Right hindlimb (tissue), 1 donor: ENCODE measurements around the gene DPH2.

ENCODE experiments used
- DNase-seq: peaks from one replicate; pipeline ENCODE4 v3.0.0-alpha.2; 2018

DPH2 gene

GRCh38 chr1:43984855-43985254, 15.0 kb downstream of the DPH2 start:
- DNase-seq, result no peak

DNA sequence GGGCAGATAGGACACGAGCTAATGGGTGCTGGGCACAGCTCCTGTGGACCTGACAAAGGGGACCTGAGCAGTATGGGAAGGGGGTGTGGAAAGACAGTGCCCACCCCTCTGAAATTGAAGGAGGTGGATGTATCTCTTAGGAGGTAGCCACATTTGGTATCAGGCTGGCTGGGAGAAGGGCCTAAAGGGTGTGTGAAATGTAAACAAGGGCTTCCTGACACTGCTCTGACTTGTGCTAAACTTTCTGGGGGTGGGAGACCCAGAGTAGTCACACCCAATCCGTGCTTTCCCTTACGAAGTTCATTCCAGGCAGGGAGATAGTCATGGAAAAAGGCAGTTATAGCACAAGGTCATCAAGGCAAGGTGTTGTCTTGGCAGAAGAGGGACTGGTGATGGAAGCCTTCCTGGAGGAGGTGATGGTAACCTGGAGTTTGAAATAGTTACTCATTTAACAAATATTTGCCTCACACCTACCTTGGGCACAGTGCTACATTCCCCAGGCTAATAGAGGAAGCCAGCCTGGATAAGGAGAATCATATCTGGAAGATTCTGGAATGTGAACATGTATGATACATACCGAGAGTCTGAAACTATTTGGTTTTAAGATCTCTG, 16.3 kb downstream of the DPH2 start:
- DNase-seq, result no peak

DNA sequence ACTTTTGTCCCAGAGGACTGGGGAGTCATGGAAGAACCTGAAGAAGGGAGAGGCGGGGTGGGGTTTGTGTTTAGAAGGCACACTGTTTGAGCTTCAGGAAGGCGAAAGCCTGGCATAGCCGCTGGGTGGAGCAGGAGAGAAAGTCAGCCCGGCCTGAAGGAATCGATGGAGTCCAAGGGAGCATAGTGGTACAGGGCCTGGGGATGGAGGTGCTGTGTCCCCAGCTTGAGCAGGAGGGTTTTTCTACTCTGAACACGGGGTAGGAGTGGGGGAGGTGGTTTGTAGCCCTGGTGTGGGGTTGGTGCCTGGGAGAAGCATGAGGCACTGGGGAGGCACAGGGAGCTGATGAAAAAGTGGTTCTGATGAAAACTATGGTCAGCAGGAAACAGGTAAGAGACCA, 16.9 kb downstream of the DPH2 start:
- DNase-seq, result no peak

DNA sequence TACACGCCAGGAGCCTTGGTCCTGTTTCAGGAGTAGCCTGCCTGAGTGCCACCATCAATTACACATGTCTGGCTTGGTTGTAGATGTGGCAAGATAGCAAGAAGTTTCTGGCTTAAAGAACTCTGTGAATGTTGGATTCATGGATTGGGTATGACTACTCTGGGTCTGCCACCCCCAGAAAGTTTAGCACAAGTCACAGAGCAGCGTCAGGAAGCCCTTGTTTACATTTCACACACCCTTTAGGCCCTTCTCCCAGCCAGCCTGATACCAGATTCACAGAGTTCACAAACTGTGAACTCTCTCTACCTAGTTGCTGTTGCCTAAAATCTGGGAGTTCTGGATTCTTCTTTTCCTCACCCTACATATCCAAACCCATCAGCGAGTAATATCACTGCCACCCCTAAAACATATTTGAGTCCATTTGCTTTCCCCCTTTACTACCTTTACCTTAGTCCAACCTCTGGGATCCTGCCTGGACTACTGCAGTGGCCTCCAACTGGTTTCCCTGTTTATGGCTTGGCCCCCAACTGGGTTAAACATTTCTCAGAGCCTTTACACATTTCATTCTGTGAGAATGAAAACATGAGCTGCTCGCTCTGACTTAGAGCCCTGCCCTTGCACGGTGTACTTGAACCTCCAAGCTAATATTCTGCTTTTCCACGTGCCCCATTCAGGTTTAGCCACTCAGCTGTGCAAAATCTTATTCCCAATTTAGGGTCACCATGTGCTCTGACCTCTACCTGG, 17.5 kb downstream of the DPH2 start:
- no peak for DNase-seq

- no peak for DNase-seq
Observed at GRCh38 chr1:43990271-43991199, 20.7 kb downstream of the DPH2 start.

DNA sequence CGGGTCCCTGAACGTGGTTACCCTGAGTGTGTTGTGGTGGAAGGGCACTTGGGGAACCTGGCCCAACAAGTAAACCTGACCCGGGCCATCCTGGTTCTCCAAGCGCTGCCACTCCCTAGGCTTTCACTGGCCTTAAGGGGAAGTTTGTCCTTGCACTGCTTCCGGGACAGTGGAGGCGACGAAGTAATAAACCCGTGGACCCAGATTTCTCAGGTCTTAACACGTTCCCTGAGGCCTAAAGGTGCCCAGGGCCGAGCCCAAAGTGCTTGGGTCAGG, 21.3 kb downstream of the DPH2 start:
- DNase-seq, result no peak

DNA sequence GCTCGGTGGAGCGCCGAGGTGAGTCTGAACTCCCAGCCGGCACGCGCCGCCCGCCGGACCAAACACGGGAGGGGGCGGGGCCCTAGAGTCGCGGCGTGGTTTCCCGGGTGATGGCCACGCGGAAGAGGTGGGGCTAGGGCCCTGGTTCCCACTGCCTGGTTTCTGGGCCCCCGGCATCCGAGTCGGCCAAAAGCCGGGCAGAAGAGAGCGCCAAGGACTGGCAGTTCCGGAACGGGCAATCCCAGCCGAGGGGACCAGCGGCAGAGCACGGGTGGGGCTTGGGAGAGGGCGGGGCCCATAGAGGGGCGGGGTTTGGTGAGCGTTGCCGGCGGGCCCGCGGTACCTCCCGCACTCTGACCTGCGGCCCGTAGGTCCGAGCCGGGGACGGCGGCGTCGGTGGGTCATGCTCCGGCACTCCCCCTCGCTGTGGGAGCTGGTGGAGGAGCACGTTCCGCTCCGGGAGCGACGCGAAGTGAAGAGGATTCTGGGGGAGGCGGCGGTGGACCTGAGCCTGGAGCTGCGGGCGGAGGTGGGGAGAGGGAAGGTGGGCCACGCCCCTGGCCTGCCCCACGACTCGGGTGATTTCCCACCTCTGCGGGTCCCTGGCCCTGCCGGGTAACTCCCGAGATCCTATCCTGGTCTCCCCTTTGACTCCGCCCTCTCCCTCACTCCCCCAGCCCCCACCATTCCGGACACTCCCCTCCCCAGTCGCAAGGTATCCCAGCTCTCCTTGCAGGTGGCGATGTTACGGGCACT, 21.8 kb downstream of the DPH2 start, which contains the start of gene CCDC24:
CCDC24 (plus strand) TSS at position 124 of the 756 bp plus-strand sequence; CDS start at position 404, 280 bp downstream.
- peak; percentile 85 for DNase-seq

- DNase-seq, result no peak
Observed at GRCh38 chr1:43992232-43992995, 22.6 kb downstream of the DPH2 start.

DNA sequence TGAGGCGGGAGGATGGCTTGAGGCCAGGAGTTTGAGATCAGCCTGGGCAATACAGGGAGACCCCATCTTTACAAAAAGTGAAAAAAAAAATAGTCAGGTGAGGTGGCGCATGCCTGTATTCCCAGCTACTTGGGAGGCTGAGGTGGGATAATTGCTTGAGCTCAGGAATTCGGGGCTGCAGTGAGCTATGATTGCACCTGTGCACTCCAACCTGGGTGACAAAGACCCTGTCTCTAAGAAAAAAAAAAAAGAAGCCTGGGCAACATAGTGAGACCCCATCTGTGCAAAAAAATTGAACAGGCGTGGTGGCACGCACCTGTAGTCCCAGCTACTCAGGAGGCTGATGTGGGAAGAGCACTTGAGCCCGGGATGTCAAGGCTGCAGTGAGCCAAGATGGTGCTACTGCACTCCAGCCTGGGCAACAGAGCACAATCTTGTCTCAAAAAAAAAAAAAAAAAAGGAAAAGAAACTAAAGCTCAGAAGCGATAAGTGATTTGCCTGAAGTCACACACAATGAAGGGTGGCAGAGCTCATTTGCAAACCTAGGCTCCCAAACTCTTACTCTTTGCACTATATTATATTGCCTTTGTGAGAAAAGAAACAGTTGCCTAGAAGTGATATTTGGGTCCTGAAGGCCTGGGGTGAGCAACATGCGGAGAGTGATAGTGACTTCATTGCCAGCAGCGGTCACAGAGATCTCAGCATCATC, 23.6 kb downstream of the DPH2 start:
- DNase-seq, result no peak

- DNase-seq, result no peak
Observed at GRCh38 chr1:43994071-43994470, 24.3 kb downstream of the DPH2 start.

DNA sequence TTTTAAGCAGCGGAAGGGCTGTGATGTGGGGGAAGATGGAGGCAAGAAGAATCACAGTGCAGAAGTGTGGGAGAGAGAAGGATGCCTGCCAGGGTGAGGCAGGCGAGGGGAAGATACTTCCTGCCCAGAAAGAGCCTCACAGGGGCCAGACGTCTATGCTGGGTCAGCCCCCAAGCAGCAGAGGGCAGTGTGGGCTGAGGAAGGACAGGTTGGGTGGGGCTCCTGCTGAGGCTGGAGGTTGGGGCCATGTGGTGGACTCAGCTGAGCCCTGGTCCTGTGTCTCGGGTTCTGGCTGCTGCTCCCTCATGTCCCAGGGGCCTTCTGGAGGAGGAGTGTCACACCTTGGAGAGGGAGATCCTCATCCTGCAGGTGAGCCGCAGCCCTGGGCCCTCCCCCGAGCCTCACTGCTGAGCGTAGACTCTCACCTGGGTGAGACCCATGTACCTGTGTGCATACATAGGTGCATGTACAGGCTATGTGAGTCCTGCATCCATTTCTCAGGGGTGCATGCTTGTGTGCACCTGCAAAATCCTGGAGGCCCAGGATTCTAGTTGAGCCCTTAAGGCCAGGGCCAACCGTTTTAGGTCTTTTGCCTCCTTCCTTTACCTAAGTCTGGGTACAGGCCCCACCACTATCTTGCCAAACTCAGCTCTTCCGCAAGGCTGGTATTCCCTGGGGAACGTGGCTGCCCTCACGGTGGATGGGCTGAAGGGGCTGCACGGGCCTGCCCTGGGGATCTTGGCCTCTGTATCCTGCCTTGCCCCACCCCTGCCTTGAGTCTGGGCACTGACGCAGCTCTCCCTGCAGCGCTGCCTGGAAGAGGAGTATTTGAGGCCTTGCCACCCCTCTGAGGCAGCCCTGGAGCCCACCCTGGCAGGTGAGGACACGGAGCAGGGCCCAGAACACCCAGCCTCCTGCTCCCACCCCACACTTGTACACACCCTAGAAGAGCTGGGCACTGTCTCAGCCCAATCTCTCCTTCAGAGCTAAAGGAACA, 25.3 kb downstream of the DPH2 start:
- DNase-seq, result no peak

GRCh38 chr1:43995984-43996732, 26.3 kb downstream of the DPH2 start:
- DNase-seq, result no peak

- DNase-seq, result no peak
Observed at GRCh38 chr1:43996733-43997115, 26.9 kb downstream of the DPH2 start.

DNA sequence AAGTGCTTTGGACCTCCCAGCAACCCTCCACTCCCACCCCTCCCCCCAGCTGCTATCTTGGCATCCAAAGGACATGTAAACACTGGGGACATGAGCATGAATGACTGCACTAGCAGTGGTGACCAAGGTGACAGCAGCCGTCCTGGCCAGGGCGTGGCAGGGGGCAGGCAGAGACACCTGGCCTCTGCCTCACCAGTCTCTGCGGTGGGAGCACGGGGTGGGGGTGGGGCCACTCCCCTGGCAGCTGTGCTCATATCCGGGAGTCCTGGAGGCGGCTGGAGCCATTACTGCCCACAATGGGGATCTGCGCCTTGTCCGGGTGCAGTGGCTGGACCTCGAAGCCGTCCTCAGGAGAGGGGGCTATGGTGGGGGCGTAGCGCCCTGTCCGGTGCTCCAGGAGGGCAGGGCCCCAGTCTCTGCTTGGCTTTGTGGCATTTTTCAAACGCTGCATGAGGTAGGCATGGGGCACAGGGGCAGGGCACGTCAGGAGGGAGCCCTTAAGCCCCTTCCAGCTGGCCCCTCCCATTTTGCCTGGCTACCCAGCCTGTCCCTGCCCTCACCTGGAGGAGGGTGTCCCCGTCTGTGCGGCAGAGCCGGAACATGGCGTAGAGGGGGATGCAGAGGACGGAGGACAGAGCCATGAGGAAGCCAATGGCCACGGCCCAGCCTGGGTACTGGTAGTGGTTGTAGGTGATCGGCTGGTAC, 27.6 kb downstream of the DPH2 start:
- DNase-seq, result no peak

DNA sequence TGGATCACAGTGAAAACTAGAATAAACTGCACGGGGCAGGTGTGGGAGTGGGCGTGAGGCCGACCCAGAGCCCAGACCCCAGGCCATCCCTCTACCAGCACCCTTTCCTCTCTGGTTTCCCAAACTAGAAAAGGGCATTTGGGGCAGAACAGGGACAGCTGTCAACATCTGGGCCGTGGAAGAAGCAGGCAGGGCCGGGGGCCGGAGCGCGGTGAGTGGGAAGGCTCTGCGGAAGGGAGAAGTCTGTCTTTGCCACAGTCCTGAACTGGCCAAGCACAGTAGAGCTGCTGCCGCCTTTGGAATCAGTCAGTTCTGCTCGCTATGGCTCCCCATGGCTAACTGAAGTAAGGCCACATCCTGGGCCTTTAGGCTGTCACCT, 28.2 kb downstream of the DPH2 start:
- no peak for DNase-seq

DNA sequence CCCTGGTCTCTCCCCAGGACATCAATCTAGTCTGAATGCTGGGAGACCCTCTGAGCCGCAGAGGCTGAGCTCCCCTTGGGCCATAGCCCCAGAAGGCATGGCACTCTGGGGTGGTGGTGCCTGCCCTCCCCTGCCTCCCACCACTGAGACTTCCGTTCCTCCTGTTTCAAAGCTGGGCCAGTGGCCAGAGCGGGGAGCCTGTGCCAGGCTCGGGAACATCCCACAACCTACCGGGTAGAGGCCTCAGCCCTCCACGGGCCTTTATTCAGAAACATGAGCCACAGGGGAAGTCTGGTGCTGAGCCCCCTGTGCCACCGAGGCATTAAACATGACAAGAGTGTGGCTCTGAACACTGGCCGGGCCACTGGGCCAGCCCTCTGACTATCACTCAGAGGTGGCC, 29.6 kb downstream of the DPH2 start:
- DNase-seq, result no peak

GRCh38 chr1:44000122-44000665, 30.4 kb downstream of the DPH2 start:
- DNase-seq, result no peak

GRCh38 chr1:44002165-44002564, 32.4 kb downstream of the DPH2 start:
- no peak for DNase-seq
